Stromal cell of bone marrow (primary cell): ENCODE results near the gene HPD.

Source experiments
- DNase-seq: peaks from one replicate; pipeline ENCODE4 v3.0.0-alpha.2; 2012; ENCODE audit warnings: low read depth

The HPD gene

GRCh38 chr12:121811434-121812319 lies 47.0 kb downstream of the HPD start:
- DNase-seq: no peak

- DNase-seq: no peak
These were observed 47.7 kb downstream of the HPD start for GRCh38 chr12:121810833-121811433.

GRCh38 chr12:121810234-121810817 lies 48.3 kb downstream of the HPD start:
- DNase-seq: no peak

GRCh38 chr12:121809712-121810116 lies 48.9 kb downstream of the HPD start:
- no peak for DNase-seq

DNA sequence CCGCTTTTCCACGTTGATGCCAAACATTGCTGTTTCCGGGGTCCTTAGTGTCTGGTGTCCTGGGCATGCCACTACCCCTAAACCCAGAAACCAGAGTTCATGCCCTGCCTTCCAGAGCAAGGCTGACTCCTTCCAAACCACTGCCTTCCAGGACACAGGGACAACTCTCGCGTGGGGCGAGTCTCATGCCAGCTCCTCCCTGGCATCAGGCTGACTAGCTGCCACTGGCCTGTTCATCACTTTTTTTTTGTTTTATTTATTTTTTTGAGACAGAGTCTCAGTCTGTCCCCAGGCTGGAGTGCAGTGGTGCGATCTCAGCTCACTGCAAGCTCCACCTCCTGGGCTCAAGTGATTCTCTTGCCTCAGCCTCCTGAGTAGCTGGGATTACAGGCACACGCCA lies 50.0 kb downstream of the HPD start:
- no peak for DNase-seq

DNA sequence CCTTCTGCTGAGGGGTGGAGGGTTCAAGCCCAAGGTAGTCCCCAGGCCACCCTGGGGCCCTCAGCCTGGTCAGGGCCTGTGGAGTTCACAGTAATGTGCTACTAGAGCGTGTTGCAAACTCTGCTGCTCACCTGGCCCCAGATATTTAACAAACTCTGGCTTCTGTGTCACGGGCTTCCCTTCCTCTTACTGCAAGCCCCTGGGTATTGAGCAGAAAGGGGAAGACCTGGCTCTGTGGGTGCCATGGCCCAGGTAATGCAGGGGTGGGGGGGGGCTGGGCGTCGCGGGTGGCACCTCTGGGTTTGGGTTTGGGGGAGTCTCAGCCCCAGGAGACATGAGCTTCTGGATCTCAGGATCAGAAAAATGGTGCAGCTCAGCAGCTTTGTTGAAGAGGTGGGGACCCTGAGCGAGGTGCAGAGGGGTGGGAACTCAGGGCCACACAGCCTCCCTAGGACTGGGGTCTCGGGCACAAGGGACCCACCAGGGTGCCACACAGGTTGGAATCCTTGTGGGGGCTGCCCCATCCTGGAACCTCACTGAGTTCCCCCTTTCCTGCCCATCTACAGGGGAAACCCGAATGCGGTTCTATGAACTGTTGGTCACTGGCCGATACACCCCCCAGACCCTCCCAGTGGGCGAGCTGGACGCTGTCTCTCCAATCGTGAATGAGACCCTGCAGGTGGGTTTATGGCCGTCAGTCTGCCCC lies 50.9 kb downstream of the HPD start:
- DNase-seq: no peak

DNA sequence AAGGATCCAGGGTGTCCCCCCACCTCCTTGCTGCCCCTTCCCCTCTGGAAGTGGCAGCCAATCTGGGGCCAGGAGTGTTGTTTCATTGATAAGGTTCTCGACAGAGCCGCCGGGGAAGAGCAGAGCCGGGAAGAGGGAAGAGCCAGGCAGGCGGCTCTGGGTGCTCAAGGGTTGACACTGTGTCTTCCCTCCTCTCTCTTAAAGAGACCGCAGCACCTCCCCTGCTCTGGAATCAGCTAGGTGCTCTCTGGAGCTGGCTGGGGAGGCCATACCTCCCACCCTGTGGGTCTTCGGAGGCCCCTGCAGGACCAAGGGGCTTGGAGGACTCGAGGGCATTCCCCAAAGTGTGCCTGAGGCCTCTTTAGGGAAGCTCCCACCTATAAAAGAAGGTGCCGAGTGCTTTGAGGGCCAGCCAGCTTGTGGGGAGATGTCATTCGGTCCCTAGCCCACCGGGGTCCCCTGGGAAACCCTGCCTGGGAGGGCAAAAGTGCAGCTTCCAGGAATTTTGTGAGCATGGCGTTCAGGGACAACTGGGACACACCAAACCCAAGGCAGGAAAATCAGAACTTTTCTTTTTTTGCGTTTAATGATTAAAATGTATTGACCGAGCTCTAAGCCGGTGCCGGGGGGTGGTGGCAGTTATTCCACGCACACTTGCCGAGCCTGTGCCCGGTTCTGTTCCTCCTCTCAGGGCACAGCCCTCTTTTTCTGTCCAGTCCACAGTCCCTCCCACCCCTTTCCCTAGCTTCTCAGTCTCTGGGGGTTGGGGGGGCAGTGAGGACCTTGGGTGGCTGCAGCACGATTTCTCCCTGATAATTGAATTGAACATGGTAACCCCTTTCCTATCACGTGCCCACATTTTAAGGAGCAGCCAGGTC lies 51.9 kb downstream of the HPD start:
- no peak for DNase-seq

GRCh38 chr12:121806009-121806545 lies 52.6 kb downstream of the HPD start:
- no peak for DNase-seq

DNA sequence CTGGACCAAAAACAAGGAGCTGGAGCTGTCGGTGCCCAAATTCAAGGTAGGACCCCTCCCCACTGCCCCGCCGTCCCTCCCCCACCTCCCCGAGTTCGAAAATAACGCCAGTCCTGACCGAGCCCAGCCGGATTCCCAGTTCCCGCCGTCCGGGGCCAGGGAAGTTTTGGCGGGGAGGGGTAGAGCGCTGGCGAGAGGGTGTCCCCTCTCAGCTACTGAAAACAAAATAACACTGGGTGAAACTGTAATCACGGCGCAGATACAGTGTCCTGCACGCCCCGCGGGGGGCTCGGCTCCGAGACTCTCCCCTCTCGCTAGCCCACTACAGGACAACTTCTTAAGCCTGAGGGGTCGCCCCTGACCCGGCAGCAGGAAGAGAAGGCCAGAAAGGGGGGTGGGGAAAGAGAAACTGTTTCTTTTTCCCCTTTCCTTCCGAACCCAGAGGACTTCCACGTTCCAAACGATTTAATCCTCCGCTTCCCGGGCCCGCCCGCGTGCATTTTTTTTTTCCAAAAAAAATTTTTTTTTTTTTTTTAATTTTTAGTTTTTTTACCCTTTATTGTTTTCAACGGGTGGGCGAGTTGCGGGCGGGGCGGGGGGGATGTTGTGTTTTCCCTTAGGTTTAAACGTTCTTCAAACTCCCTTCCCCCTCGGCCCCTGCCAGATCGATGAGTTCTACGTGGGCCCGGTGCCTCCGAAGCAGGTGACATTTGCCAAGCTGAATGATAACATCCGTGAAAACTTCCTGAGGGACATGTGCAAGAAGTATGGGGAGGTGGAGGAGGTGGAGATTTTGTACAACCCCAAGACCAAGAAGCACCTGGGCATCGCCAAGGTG lies 53.3 kb downstream of the HPD start:
- DNase-seq: no peak

- DNase-seq: no peak
These were observed 54.1 kb downstream of the HPD start for GRCh38 chr12:121804417-121805111.

GRCh38 chr12:121803861-121804416 lies 54.7 kb downstream of the HPD start, which contains the start of gene SETD1B:
SETD1B (plus strand) TSS chr12:121804009; CDS start chr12:121804738, 729 bp downstream.
- no peak for DNase-seq

GRCh38 chr12:121802843-121803698 lies 55.6 kb downstream of the HPD start:
- DNase-seq: peak; percentile 92

DNA sequence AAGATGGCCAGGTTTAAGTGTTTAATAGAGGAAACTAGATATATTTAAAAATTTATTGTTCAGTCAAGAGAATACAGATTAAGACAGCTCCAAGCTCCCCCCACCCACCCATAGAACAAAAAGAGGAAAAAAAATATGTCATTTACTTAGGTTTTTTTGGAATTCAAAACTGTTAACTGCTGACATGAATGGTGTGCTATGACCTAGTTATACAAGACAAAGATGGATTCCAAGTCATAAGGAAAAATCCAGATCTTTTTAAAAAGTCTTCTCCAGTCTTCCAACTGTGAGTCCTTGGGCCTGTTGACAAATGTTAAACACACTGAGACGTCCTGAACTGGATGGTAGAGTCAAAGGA lies 56.2 kb downstream of the HPD start:
- DNase-seq: no peak

- no peak for DNase-seq
These were observed 56.8 kb downstream of the HPD start for GRCh38 chr12:121801595-121802484.

GRCh38 chr12:121800694-121801594 lies 57.7 kb downstream of the HPD start:
- peak; percentile 74 for DNase-seq
